NCI-H1105 treated with DMSO at 0.1 percent for 48 hours (cell line): Measurements from ENCODE around the gene SURF4.

Experiments
- DNase-seq: peaks from one replicate; lab custom pipeline; 2025; lab: John Stamatoyannopoulos, UW

SURF4 gene

DNA sequence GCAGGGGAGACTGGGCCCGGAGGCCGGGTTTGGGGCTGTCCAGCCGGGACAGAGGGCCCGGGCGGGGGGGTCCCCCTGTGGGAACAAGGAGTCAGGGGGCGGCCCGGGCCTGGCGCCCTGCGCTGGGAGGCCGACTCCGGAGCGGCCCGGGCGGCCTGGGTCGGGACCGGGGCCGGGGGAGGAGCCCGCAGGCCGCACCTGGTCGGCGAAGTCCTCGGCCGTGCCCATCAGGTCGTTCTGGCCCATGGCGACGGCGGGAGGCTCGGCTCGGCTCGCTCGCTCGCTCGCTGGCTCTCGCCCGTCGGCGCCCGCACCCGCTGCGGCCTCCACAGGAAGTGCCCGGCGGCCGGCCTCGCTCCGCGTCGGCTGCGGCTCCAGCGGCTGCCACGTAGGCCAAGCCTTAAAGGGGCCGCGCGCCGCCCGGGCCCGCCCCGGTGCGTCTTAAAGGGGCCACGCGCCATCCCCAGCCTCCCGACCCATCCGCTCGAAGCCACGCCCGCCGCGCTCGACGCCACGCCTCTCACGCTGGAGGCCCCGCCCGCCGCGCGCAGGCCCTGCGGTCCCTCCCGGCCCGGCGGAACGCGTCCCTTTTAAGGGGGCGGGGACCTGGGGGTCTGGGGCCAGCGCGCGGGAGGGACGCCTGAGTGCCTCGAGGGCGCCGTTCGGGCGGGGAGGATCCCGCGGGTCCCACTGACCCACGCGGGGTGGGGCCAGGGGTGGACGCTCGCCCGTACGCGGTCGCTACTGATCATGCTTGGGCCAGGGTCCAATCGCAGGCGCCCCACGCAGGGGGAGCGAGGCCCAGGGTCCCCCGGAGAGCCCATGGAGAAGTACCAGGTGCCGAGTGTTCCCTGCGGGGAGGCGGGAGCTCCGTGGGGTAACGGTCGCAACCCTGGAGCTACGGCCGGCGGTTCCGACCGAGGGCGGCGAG lies at the start of gene SURF4, which contains the start of gene STKLD1:
TSS of gene SURF4 (minus strand) at position 337 of the 931 bp plus-strand sequence. CDS start at position 246, 91 bp downstream.
TSS of gene STKLD1 (plus strand) at position 643 of the 931 bp plus-strand sequence. CDS start at position 751, 108 bp downstream.
- peak; percentile 88 for DNase-seq

DNA sequence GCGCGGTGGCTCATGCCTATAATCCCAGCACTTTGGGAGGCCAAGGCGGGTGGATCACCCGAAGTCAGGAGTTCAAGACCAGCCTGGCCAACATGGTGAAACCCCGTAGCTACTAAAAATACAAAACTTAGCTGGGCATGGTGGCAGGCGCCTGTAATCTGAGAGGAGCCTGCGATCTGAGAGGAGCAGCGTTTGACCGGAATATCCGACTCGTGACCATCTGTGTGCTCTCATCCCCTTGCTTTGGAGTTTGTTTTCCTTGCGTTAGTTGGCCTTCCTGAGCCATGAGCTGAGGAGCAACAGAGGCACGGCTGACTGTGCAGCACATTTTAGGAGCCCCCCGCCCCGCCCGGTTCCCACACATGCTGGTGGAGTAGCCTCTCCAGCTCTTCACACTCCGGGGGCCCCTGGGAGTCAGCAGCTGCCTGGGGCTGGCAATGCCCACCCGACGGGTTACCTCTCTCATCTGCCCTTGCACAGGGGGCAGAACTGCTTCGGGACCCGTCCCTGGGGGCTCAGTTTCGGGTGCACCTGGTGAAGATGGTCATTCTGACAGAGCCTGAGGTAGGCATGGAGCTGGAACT lies 49.3 kb upstream of the SURF4 start:
- DNase-seq, result no peak

DNA sequence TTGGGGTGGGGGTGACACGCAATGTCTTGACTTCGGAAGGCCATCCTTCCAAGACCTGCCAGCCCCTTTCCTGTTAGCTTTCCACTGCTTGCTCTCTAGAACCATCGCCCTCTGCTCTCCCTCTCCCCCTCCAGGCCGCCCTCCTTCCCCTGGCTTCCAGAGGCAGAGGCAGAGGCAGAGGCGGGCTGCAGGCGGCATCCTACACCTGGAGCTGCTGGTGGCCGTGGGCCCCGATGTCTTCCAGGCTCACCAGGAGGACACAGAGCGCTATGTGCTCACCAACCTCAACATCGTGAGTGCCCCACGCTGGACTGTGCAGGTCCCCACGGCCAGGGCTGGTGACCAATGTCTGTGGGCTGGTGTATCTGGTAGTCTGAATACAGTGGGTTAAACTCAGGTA lies 48.3 kb upstream of the SURF4 start:
- no peak for DNase-seq

DNA sequence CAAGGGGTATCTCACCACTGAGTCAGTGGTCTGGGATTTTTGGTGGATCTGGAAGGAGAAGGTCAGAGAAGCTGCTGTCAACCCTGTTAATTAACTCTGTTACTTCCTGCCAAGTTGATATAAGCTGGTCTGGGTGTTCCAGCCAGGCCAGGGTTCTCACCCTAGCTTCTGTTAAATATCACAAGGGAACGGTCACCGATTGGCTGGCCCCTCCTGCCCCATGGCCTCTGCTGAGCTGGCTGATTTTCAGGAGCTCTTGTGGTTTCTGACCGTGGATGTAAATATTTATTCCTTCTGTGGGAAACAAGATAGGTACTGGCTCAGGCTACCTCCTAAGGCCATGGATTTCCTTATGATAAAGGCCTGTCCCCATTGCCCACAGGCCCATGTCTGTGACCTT lies 47.4 kb upstream of the SURF4 start:
- DNase-seq, result no peak

DNA sequence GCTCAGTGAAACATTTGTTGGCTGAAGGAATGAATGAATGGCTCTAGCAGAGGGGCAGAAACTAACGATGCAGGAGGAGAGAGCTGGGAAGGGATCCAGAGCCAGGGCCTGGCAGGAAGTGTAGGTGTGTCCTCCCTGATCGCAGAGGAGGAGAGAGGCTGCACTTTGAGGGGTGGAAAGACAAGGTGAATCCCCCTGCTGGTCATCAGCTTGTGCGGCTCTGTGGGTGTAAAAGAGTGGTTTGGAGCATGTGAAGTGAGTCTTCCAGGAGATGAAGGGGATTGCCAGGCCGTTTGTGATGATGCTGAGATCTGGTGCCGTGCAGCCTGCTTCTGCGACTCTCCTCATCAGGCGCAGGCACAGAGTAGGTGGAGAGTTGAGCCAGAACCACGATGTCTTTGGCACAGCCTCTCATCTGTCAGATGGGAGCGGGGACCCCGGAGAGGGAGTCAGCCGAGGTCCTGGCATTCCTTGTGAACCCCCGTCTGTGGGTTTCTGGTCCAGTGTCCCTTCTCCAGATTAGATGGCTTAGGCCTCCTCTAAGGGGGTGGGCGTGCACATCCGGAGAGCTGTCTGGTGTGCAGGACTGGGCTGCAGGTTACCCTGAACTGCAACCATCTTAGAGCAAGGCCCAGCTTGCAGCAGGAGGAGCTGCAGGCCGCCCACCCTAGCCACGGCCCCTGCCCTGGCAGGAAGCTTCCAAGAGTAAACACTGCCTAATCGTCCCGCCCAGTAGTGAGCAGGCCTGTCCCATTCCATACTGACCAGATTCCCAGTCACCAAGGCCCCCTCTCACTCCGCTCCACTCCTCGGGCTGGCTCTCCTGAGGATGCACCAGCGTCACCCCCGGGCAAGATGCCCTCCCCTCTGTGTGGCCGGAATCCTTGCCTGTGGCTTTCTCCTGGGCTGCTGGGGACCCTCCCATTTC lies 46.0 kb upstream of the SURF4 start, which contains the start of gene ADAMTS13:
TSS of gene ADAMTS13 (plus strand) at position 753 of the 928 bp plus-strand sequence. CDS start at position 830, 77 bp downstream.
- no peak for DNase-seq

DNA sequence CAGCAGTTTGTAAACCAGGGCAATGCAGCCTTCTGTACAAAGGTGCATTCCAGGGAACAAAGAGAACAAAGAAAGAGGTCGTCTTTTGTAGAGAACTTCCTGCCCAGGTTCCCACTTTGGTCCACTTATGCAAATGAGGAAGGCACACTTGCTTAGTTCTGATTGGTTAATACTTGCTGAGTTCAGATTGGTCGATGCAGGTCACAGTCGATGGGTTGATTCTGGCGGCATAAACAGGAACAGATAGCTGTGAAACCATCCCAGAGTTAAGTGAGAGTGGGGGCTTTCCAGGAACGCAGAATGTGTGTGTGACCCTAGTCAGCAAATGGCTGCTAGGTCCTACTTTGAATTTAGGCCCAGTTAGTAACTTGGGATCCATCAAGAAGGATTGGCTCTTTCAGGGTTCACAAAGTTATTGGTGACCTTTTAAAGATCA lies 44.5 kb upstream of the SURF4 start:
- DNase-seq, result no peak

DNA sequence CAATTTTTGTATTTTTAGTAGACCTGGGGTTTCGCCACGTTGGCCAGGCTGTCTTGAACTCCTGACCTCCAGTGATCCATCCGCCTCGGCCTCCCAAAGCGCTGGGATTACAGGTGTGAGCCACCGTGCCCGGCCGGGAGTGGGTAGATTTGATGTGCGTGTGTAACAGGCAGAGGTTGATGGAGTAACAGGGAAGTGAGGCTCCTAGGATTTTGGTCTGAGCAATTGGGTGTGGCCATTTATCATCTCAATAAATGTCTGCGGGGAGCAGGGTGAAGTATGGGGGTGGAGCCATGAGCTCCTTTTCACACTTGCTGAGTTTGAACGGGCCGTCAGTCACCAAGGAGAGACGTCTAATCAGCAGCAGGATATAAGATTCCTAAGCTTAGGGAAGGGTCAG lies 43.1 kb upstream of the SURF4 start:
- no peak for DNase-seq

DNA sequence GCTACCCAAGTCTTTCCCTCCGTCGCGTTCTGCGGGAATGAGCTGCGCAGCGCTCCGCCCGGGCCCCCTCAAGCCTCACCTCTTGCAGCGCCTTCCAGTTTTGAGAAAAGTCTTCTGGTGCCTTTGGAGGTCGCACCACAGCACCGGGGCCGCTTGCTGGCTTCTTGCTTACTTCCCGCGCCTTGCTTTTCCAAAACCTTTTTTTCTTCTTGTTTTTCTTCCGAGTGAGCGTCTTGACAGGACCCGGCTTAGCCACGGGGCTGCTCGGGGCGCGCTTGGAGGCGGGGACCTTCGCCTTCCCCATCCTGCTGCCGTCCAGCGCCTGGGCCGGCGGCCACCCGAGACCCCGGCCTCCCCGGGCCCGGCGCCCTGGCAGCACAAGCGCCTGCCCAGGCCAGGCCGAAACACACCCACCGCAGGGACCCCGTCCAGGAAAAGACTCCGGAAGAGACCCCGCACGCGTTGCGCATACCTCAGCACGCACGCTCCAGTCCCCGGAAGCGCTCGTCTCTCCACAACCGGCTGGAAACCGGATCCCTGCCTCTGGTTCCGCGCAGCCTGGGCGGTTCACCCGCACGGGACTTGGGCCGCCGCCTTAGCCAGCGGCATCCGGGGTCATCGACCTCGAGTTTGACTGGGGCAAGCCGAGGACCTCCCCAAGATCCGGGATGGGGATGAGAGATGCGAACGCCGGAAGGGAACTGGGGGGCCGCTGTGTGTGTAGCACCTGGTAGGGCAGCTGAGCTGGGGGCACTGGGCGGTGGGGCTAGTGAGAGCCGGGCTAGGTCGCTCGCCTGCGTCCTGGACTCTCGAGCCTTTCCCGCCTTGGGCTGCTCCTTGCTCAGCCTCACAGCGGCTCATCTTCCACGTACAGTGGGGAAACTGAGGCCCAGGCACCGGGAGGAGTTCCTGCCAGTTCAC lies 41.9 kb upstream of the SURF4 start, which contains the start of gene REXO4:
TSS of gene REXO4 (minus strand) at position 470 of the 921 bp plus-strand sequence. CDS start at position 304, 166 bp downstream.
- peak; percentile 78 for DNase-seq

DNA sequence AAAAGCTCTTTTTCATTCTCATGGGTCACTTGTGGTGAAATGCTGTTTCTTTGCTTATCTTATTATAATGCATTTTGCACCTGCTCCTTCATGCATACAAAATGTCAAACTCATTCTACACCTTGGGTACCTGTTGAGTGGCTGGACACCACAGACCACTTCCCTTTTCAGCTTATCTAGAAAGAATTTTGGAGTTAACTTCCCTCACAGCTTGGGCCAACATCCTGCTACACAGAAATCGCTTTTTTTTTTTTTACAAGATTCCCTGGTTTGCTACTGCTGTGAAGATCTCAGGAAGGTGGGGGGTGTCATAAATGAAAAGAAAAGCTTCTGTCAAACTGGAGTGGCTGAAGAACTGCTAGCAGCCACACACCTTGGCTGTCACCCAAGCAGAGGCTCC lies 39.3 kb upstream of the SURF4 start:
- DNase-seq, result no peak

DNA sequence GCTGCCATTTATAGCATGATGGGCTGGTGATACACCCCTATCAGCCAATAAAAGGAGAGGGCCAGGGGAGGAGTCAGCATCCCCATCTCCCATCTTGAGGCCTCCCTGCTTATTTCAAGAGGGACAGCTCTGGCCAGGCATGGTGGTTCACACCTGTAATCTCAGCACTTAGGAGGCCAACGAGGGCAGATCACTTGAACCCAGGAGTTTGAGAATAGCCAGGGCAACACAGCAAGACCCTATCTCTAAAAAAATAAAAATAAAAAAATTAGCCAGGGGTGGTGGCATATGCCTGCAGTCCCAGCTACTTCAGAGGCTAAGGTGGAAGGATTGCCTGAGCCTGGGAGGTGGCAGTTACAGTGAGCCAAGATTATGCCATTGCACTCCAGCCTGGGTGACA lies 32.2 kb upstream of the SURF4 start:
- DNase-seq, result no peak

DNA sequence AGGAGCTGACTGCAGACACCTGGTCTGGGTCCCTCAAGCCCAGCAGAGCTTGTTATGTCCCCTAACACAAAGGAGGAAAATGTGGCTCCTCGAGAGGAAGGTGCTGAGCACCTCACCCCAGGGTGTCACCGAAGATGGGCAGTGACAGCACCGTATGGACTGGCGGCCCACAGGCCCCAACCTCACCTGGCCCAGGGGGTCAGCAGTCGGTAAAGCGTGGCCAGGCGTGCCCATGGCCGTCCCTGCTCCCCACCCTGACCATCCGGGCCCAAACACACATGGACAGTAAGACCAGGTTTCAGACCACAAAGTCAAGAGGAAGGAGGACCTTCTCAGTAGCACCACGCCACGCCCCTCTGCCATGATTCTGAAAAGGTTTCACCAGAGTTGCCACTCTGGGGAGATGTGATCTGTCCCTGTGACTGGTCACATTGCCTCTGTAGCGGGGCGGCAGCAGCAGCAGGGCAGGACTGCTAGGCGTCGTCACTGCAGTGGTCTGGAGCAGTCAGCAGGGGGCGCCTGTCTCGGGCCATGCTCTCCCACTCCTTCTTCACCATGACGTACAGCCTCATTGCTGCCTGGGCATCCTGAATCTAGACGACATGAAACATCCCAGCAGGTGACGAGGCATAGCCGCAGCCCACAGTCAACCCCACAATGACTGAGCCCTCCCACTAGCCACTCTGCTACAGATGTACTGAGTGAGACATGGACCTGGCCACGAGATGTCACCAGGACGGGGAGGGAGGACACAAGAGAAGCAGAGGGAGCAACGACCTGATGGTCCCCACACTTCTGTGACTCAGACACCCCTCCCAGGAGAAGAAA lies 30.8 kb upstream of the SURF4 start:
- DNase-seq, result peak; percentile 58

DNA sequence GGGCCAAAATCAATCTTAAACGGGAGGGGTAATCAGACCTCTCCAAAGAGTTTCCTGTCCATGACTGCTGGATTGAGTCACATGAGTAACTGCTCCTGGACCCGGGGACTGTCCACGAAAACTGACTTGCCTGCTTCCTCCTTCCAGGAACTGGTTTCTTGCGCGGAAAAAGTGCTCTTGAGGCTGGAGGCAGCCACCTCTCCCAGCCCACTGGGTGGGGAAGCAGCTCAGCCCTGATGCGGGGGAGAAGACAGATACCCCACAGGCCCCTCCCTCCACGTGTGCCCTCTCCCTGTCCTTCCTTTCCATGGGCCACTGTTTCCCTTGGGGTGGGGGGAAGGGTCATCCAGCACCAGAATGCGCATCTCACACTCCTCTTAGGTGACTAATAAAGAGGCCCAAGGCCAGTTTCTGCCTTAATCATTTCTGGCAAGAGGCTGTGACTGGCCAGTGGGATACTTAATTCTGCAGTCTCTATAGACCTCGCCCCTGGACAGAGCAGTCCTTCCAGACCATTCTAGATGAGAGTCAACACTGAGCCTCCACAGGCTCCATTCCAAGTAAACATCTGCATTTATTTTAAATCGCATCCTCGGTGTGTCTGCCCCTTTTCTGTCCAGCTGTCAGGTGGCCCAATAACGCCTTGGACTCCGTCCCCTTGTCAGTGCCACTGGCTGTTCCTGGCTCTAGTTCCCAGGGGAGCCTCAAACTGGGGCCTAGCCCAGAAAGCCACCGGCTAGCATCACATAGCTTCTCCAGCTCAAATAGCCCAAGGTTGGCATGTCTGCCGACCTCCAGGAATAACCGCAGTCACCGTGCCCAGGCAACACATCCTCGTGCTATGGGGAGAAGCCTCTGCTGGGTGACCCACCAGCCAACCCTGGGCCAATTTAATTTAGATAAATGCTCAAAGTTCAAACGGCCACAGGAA lies 29.9 kb upstream of the SURF4 start:
- no peak for DNase-seq

DNA sequence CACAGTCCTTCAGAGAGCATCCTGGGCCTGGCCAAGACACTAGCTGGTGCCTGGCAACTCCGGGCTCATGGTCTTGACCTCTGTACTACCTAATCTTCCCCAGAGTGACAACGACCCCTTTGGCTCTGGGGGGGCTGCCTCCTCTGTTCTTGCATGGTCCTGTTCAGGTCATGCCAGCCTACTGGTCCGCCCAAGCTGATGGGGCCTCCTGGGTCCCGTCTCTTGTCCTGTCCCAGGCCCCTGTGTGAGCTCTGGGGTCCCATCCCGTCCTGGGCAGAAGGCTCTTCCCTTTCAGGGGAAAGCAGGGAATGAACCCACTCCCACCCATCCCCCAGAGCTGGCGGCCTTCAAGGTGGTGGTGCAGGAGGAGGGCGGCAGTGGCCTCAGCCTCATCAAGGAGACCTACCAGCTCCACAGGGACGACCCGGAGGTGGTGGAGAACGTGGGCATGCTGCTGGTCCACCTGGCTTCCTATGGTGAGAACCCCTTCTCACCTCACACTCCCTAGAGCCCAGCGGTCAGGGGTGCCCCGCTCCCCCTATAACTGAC lies 28.7 kb upstream of the SURF4 start:
- no peak for DNase-seq

DNA sequence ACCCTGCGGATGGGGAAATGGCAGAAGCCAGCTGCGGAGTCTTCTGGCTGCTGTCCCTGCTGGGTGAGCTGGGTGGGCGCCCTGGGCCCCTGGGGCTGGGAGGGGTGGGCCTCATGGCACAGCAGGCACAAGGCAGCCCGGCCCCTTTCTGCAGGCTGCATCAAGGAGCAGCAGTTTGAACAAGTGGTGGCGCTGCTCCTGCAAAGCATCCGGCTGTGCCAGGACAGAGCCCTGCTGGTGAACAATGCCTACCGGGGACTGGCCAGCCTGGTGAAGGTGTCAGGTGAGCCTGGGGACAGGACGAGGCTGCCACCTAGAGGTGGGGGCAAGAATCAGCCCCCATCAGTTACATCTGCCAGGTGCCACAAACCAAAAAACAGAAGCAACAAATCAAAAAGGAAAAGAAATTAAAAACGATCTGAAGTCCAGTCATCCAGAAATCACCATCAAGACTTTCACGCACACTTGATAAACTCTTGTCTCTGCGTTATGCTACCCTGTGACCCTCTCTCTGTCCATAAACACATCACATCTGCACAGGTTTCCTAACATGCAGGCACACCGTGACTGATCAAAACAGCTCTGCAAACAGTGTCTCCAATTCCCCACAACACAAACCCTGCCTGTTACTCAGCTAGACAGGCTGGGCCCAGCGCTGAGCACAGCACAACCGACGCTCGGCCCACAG lies 28.1 kb upstream of the SURF4 start:
- no peak for DNase-seq

DNA sequence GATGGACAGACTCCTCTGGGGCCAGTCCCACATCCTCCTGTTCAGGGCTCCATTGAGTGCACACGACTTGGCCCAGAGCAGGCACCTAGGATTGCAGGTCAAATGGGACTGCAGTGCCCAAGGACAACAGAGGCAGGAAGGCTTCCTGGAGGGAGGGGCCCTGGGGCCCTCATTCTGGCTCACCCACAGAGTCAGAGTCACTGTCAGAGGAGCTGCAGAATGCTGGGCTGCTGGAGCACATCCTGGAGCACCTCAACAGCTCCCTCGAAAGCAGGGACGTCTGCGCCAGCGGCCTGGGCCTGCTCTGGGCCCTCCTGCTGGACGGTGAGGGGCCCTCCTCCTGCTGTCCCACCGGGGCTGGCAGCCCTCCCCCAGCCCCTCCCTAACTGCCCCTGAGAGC lies 26.8 kb upstream of the SURF4 start:
- DNase-seq, result no peak

DNA sequence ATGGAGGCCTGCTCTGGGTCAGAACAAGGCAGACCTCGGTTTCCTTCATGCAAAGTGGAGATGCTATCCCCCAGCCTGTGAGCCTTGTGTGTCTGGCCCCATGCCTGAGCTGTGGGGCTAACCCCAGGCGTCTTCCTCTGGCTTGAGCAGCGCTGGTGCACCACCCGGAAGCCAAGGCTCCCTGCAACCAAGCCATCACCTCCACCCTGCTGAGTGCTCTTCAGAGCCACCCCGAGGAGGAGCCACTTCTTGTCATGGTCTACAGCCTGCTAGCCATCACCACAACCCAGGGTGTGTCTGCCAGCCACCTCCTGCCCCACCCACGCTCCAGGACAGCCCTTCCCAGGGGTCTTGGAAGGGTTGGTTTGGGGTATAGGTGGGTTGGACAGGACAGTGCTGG lies 25.7 kb upstream of the SURF4 start:
- no peak for DNase-seq

DNA sequence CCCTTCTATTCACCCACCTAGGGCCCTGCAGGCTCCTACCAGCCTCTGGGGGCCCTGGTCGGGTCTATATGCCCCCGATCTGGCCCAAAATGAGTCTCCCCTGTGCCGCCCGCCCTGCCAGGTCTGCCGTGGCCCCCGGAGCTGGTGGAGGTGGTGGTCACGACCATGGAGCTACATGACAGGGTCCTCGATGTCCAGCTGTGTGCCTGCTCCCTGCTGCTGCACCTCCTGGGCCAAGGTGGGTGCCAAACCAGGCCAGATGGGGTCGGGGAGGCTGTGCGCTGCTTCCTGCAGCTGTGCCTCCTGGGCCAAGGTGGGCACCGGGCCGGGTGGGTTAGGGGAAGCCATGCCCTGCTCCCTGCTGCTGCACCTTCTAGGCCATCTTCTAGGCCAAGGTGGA lies 24.4 kb upstream of the SURF4 start:
- no peak for DNase-seq

DNA sequence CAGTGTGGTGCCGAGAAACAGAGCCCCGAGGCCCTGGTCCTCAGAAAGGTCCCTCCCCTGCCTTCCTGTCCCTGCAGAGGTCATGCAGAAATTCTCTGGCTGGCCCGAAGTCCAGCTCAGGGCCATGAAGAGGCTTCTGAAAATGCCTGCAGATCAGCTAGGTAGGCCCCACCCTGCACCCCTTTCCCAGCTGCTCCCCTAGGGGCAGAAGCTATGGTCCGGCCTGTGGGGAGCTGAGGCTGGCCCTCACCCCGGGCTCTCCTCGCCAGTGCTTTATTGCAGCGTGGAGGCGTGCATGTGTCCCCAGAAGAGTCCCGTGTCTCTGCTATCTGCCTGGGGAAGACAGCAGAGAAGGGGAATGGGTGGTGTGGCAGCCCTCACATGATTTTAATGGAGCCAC lies 22.0 kb upstream of the SURF4 start:
- DNase-seq, result no peak
